WI38 (cell line): Measurements from ENCODE around the gene RUNX1.

ENCODE experiments used
- H3K4me3 ChIP-seq: 2 replicates; pipeline ENCODE4 v1.5.1; 2011; ENCODE audit warnings: low read depth, mild to moderate bottlenecking, control low read depth, low read length
- CTCF ChIP-seq: IDR thresholded peaks from 2 replicates; pipeline ENCODE4 v1.5.1; 2012; ENCODE audit warnings: low read depth, mild to moderate bottlenecking, control low read depth, low read length

RUNX1 gene

GRCh38 chr21:34885125-34885524, 164.0 kb downstream of the RUNX1 start:
- TF ChIP-seq CTCF: no peak
- H3K4me3 ChIP-seq: peak overlapping the region; percentile 67

- no peak for TF ChIP-seq CTCF
- H3K4me3 ChIP-seq: peak overlapping the region; percentile 67
Observed at GRCh38 chr21:34884346-34884929, 164.7 kb downstream of the RUNX1 start.

GRCh38 chr21:34883491-34884271, 165.4 kb downstream of the RUNX1 start:
- TF ChIP-seq CTCF: no peak
- peak overlapping the region; percentile 67 for H3K4me3 ChIP-seq

- peak overlapping the region; percentile 67 for H3K4me3 ChIP-seq
- TF ChIP-seq CTCF: no peak
Observed at GRCh38 chr21:34882719-34883131, 166.4 kb downstream of the RUNX1 start.

GRCh38 chr21:34881839-34882371, 167.2 kb downstream of the RUNX1 start:
- no peak for TF ChIP-seq CTCF
- peak overlapping the region; percentile 67 for H3K4me3 ChIP-seq

GRCh38 chr21:34881421-34881820, 167.7 kb downstream of the RUNX1 start:
- peak overlapping the region; percentile 43 for H3K4me3 ChIP-seq
- TF ChIP-seq CTCF: no peak

GRCh38 chr21:34880401-34880800, 168.7 kb downstream of the RUNX1 start:
- H3K4me3 ChIP-seq: peak overlapping the region; percentile 43
- TF ChIP-seq CTCF: no peak
